Tibial nerve (tissue), 4 donors: ENCODE data around the gene HKDC1. TPM values are rescaled to one million over a fixed set of nuclear protein-coding genes. Genes with fewer than 3 reads are reported as not detected.

Experiments used
- DNase-seq, 2 donors: peaks; one replicate each; pipeline ENCODE4 v3.0.0-alpha.2; 2019; ENCODE audit warnings: low spot score in 2 of 2
- H3K27ac ChIP-seq, 4 donors: fragments of 200-600 bp; sonication (generic) in 3 of 4; one replicate each; pipeline ENCODE4 v1.5.1; 2017 to 2019; ENCODE audit warnings: mild to moderate bottlenecking in 1 of 4
- H3K27me3 ChIP-seq, 2 donors: fragments of 200-600 bp; sonication (generic) in 1 of 2; one replicate each; pipeline versions ENCODE4 v1.5.1 to v1.6.0; 2017 to 2019
- H3K36me3 ChIP-seq, 3 donors: fragments of 200-600 bp; sonication (generic); one replicate each; pipeline ENCODE4 v1.5.1; 2018 to 2019
- H3K4me1 ChIP-seq, 4 donors: fragments of 200-600 bp; sonication (generic) in 3 of 4; one replicate each; pipeline ENCODE4 v1.5.1; 2017 to 2019
- H3K4me3 ChIP-seq, 4 donors: fragments of 200-600 bp; sonication (generic) in 3 of 4; one replicate each; pipeline ENCODE4 v1.5.1; 2017 to 2019; ENCODE audit warnings: mild to moderate bottlenecking in 1 of 4, moderate library complexity in 1 of 4
- H3K9me3 ChIP-seq, 4 donors: fragments of 200-600 bp; sonication (generic) in 3 of 4; one replicate each; pipeline ENCODE4 v1.5.1; 2017 to 2019
- CTCF ChIP-seq, 5 experiments: fragments of 200-600 bp in 3 of 5; fragments of 450-650 bp in 2 of 5; sonication (generic) in 3 of 5; IDR thresholded peaks; one replicate each; pipeline ENCODE4 v1.5.1; 2016 to 2019; ENCODE audit warnings: antibody characterized with exemption in 5 of 5, mild to moderate bottlenecking in 3 of 5, moderate library complexity in 2 of 5
- EP300 ChIP-seq, 2 donors: sonication (generic); formaldehyde crosslinking; IDR thresholded peaks; one replicate each; pipeline ENCODE4 v1.6.1; 2017; ENCODE audit warnings: antibody characterized with exemption in 2 of 2, mild to moderate bottlenecking in 1 of 2
- POLR2A ChIP-seq, 2 donors: fragments of 450-650 bp; IDR thresholded peaks; one replicate each; pipeline ENCODE4 v1.6.1; 2017; ENCODE audit warnings: antibody characterized with exemption in 2 of 2, mild to moderate bottlenecking in 2 of 2, moderate library complexity in 2 of 2
- whole genome bisulfite sequencing, 2 donors: methylation state at CpG; one replicate each; pipeline ENCODE4 v1.1.5; 2018; 5-methylcytosine and 5-hydroxymethylcytosine counted together
- total RNA-seq, 4 donors: library from RNA; depleted of rRNA; stranded (reverse); fragments of >200 nt; gene quantifications; one replicate each; pipeline ENCODE4 v1.1.0, GENCODE V29; 2016

Gene HKDC1
- total RNA-seq, 4 donors from 2014 or later, result 4.8 to 11.1 (median 5.5) TPM

DNA sequence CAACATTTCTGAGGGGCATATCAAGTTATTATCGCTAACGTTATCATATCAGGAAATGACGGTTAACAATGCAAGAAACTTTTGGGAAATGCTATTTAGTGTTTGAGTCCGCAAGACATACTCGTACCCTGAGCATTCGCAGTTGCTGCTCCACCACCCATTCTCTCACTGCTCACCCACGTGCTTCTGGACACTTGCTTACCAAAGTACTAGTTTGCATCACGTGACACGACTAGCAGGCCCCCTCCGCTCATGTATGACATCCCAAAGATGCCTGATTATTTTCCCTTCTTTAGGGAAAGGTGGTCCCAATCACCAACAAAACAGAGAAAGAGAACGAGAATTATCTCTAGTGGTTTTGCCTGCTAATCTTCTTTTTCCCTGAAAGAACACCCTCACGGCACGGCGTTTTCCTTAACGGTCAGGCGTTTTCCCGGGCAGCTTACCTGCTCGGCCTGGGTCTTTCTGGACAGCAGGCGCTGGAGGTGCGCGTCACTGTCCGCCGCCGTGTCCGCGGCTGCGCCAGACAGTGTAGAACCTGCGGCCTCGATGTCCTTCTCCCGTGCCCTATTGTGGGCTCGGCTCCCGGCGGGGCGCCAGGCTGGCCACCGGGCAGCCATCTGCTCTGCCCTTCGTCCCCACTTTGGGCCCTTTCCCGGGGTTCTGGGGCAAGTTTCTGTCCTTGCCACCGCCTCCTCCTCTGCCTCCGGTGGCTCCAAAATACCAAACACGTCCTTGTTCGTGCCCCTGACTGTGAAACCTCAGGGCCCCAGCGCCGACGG, 40.2 kb upstream of the HKDC1 start, which contains the start of gene SUPV3L1:
Gene SUPV3L1, plus strand, starts transcription at position 492 of the 782 bp plus-strand sequence. Its CDS starts 58 bp downstream, at position 550.
- peak; percentile 76 to 97 for TF ChIP-seq EP300 (IDR thresholded peaks at IDR 0.05)
- peak; percentile 14 to 61 for TF ChIP-seq POLR2A (IDR thresholded peaks at IDR 0.05)
- peak in 2 of 5 experiments; percentile 49 to 67 for TF ChIP-seq CTCF (IDR thresholded peaks at IDR 0.05)
- Histone ChIP-seq H3K27ac (peak within 1 kb of the TSS; percentile 90 to 99 (median 94)), H3K36me3 (peaks cover 0 to 21% (median 0%) of the 10 kb centered on the region in 3 donors), H3K27me3 (no peaks in the 10 kb centered on the region), H3K4me3 (peak within 1 kb of the TSS; percentile 58 to 98 (median 94)), H3K4me1 (peaks cover 0 to 43% (median 19%) of the 10 kb centered on the region in 4 donors), H3K9me3 (no peaks in the 10 kb centered on the region)
- peak; percentile 79 to 95 for DNase-seq
- 0% methylated on average over 32 to 44 of the region's 44 CpGs for WGBS, 2 donors

GRCh38 chr10:69180525-69181204, 39.5 kb upstream of the HKDC1 start:
- WGBS, 2 donors, result 4 to 6% methylated on average over 24 to 27 of the region's 29 CpGs
- Histone ChIP-seq H3K27me3 (no peaks in the 10 kb centered on the region), H3K9me3 (no peaks in the 10 kb centered on the region), H3K36me3 (peaks cover 0 to 27% (median 0%) of the 10 kb centered on the region in 3 donors), H3K4me1 (peaks cover 0 to 43% (median 19%) of the 10 kb centered on the region in 4 donors), H3K4me3 (peak overlapping the region; percentile 58 to 98 (median 94)), H3K27ac (peak overlapping the region; percentile 90 to 99 (median 94))
- no peak for DNase-seq
- TF ChIP-seq EP300 (IDR thresholded peaks at IDR 0.05) (no peak), POLR2A (IDR thresholded peaks at IDR 0.05) (no peak), CTCF (IDR thresholded peaks at IDR 0.05) (no peak)

DNA sequence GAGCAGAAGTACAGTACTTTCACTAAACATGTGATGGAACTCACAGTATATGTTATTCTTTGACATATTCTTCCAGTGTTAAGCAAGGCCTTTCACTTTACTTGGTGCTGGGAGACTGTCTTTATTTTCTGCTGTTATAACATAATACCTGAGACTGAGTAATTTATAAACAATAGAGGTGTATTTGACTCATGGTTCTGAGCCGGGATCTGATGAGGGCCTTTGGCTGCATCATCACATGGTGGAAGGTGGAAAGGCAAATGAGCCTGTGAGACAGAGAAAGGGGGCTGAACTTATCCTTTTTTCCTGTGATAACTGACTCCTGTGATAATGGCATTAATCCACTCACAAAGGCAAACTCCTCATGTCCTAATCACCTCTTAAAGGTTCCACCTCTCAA, 38.7 kb upstream of the HKDC1 start:
- 53 to 78% methylated on average over 1 of the region's 1 CpG for WGBS, 2 donors
- TF ChIP-seq CTCF (IDR thresholded peaks at IDR 0.05) (no peak), EP300 (IDR thresholded peaks at IDR 0.05) (no peak), POLR2A (IDR thresholded peaks at IDR 0.05) (no peak)
- H3K36me3 ChIP-seq, result peaks cover 0 to 35% (median 0%) of the 10 kb centered on the region in 3 donors
- no peaks in the 10 kb centered on the region for H3K9me3 ChIP-seq
- no peak for DNase-seq
- peak overlapping the region; percentile 58 to 98 (median 94) for H3K4me3 ChIP-seq
- H3K27ac ChIP-seq, result no peak overlapping the region
- peaks cover 0 to 43% (median 19%) of the 10 kb centered on the region in 4 donors for H3K4me1 ChIP-seq
- no peaks in the 10 kb centered on the region for H3K27me3 ChIP-seq

DNA sequence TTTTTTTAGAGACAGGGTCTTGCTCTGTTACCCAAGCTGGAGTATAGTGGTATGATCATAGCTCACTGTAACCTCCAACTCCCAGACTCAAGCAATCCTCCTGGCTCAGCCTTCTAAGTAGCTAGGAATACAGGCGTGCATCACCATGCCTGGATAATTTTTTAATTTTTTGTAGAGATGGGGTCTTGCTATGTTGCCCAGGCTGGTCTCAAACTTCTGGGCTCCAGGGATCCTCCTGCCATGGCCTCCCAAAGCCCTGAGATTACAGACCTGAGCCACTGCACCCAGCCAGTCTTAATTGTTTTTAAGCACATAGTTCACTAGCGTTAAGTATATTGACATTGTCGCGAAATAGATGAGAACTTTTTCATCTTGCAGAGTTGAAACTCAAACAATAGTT, 38.1 kb upstream of the HKDC1 start:
- DNase-seq, result no peak
- H3K36me3 ChIP-seq, result peaks cover 0 to 40% (median 0%) of the 10 kb centered on the region in 3 donors
- H3K27me3 ChIP-seq, result no peaks in the 10 kb centered on the region
- TF ChIP-seq POLR2A (IDR thresholded peaks at IDR 0.05), result no peak
- no peak for TF ChIP-seq CTCF (IDR thresholded peaks at IDR 0.05)
- no peak for TF ChIP-seq EP300 (IDR thresholded peaks at IDR 0.05)
- 91 to 92% methylated on average over 4 of the region's 4 CpGs for WGBS, 2 donors
- H3K4me1 ChIP-seq, result peaks cover 0 to 43% (median 19%) of the 10 kb centered on the region in 4 donors
- H3K4me3 ChIP-seq, result no peak overlapping the region
- H3K9me3 ChIP-seq, result no peaks in the 10 kb centered on the region
- H3K27ac ChIP-seq, result no peak overlapping the region
